Astrocyte (in vitro differentiated cells and primary cell): ENCODE results near the gene SSBP3. TPM values are rescaled to one million over a fixed set of nuclear protein-coding genes. Genes with fewer than 3 reads are reported as not detected.
A peak's percentile ranks its signal among the peaks of the same experiment; 100 is the strongest.

Experiments
- DNase-seq: peaks from one replicate; pipeline ENCODE4 v3.0.0-alpha.2; 2010; ENCODE audit warnings: low read depth
- FAIRE-seq: peaks from 2 replicates; lab custom pipeline; 2011; peaks lifted over from hg19 to GRCh38; lab: Jason Lieb, UNC
- H2AFZ ChIP-seq: 2 replicates; pipeline ENCODE4 v1.6.0; 2012; ENCODE audit warnings: low read depth, low read length, inconsistent platforms
- H3K27ac ChIP-seq: 2 replicates; pipeline ENCODE4 v1.5.1; 2011; ENCODE audit warnings: low read depth, low read length, inconsistent platforms
- H3K27me3 ChIP-seq: 2 replicates; pipeline ENCODE4 v1.6.0; 2011; ENCODE audit warnings: low read length, inconsistent platforms; ENCODE audit not compliant: insufficient read depth
- H3K36me3 ChIP-seq: 2 replicates; pipeline ENCODE4 v1.5.1; 2011; ENCODE audit warnings: low read length, inconsistent platforms; ENCODE audit not compliant: insufficient read depth
- H3K4me1 ChIP-seq: 2 replicates; pipeline ENCODE4 v1.5.1; 2011; ENCODE audit warnings: low read length, inconsistent platforms; ENCODE audit not compliant: insufficient read depth
- H3K4me2 ChIP-seq: 2 replicates; pipeline ENCODE4 v1.6.0; 2012; ENCODE audit warnings: low read length, inconsistent platforms
- H3K4me3 ChIP-seq: 2 replicates; pipeline ENCODE4 v1.5.1; 2011; ENCODE audit warnings: low read depth, mild to moderate bottlenecking, low read length, inconsistent platforms; ENCODE audit not compliant: insufficient read depth
- H3K79me2 ChIP-seq: 2 replicates; pipeline ENCODE4 v1.6.0; 2012; ENCODE audit warnings: mild to moderate bottlenecking, low read length, inconsistent platforms; ENCODE audit not compliant: insufficient read depth
- H3K9ac ChIP-seq: 2 replicates; pipeline ENCODE4 v1.6.0; 2012; ENCODE audit warnings: mild to moderate bottlenecking, low read length, inconsistent platforms
- H3K9me3 ChIP-seq: 2 replicates; pipeline ENCODE4 v1.5.1; 2012; ENCODE audit warnings: low read depth, mild to moderate bottlenecking, low read length, inconsistent platforms; ENCODE audit not compliant: insufficient read depth
- H4K20me1 ChIP-seq: 2 replicates; pipeline ENCODE4 v1.6.0; 2012; ENCODE audit warnings: low read length, inconsistent platforms; ENCODE audit not compliant: insufficient read depth
- H3K27ac Mint-ChIP-seq: one replicate; pipeline ENCODE4 v1.8.0; 2021; ENCODE audit warnings: mild to moderate bottlenecking, mixed read lengths; ENCODE audit not compliant: unreplicated experiment
- H3K27me3 Mint-ChIP-seq: one replicate; pipeline ENCODE4 v1.8.0; 2021; ENCODE audit warnings: low read depth, mixed read lengths; ENCODE audit not compliant: unreplicated experiment
- H3K36me3 Mint-ChIP-seq: one replicate; pipeline ENCODE4 v1.8.0; 2021; ENCODE audit warnings: low read depth, mixed read lengths; ENCODE audit not compliant: unreplicated experiment
- H3K4me1 Mint-ChIP-seq: one replicate; pipeline ENCODE4 v1.8.0; 2021; ENCODE audit warnings: low read depth, mixed read lengths; ENCODE audit not compliant: unreplicated experiment
- H3K4me3 Mint-ChIP-seq: one replicate; pipeline ENCODE4 v1.8.0; 2021; ENCODE audit warnings: mild to moderate bottlenecking, moderate library complexity, mixed read lengths; ENCODE audit not compliant: unreplicated experiment
- H3K9me3 Mint-ChIP-seq: one replicate; pipeline ENCODE4 v1.8.0; 2021; ENCODE audit warnings: mild to moderate bottlenecking, mixed read lengths; ENCODE audit not compliant: unreplicated experiment
- CTCF ChIP-seq: IDR thresholded peaks from 2 replicates; pipeline ENCODE4 v1.5.1; 2011; ENCODE audit warnings: low read depth, mild to moderate bottlenecking, inconsistent platforms, low read length, moderate library complexity; ENCODE audit not compliant: insufficient read depth
- EZH2 ChIP-seq: IDR thresholded peaks from 2 replicates; pipeline ENCODE4 v1.6.1; 2012; ENCODE audit warnings: mild to moderate bottlenecking, low read length, inconsistent platforms; ENCODE audit not compliant: insufficient read depth
- total RNA-seq: library from RNA; stranded (reverse); gene quantifications from 2 replicates; pipeline ENCODE4 v1.2.1, GENCODE V29; 2021

Gene SSBP3
- total RNA-seq, 1 donor from 2014 or later, result 89.8 TPM

- H3K27me3 ChIP-seq, result no peaks in the 10 kb centered on the region
- Mint-ChIP-seq H3K4me1 (peaks cover 37% of the 10 kb centered on the region), H3K4me3 (peak overlapping the region; percentile 52), H3K27me3 (no peaks in the 10 kb centered on the region), H3K36me3 (peaks cover 5% of the 10 kb centered on the region), H3K9me3 (no peaks in the 10 kb centered on the region), H3K27ac (peak overlapping the region; percentile 56)
- no peak for FAIRE-seq
- H3K36me3 ChIP-seq, result no peaks in the 10 kb centered on the region
- H3K4me1 ChIP-seq, result peaks cover 14% of the 10 kb centered on the region
- H3K79me2 ChIP-seq, result peaks cover 46% of the 10 kb centered on the region
- no peak overlapping the region for H3K27ac ChIP-seq
- H3K4me3 ChIP-seq, result no peak overlapping the region
- peak overlapping the region; percentile 51 for H3K4me2 ChIP-seq
- H3K9me3 ChIP-seq, result no peaks in the 10 kb centered on the region
- no peak overlapping the region for H3K9ac ChIP-seq
- peaks cover 100% of the 10 kb centered on the region for H4K20me1 ChIP-seq
- no peak overlapping the region for H2AFZ ChIP-seq
- TF ChIP-seq EZH2 (no peak), CTCF (no peak)
- no peak for DNase-seq
Observed at GRCh38 chr1:54326543-54327385, 79.4 kb downstream of the SSBP3 start.

GRCh38 chr1:54325703-54326461, 80.3 kb downstream of the SSBP3 start:
- H3K36me3 Mint-ChIP-seq, result peaks cover 9% of the 10 kb centered on the region
- Histone ChIP-seq H3K9ac (no peak overlapping the region), H3K36me3 (peaks cover 3% of the 10 kb centered on the region), H3K27ac (no peak overlapping the region), H2AFZ (no peak overlapping the region), H3K9me3 (no peaks in the 10 kb centered on the region), H3K4me3 (no peak overlapping the region), H3K27me3 (no peaks in the 10 kb centered on the region), H3K79me2 (peaks cover 44% of the 10 kb centered on the region), H4K20me1 (peaks cover 100% of the 10 kb centered on the region), H3K4me1 (peaks cover 14% of the 10 kb centered on the region), H3K4me2 (no peak overlapping the region)
- no peak for DNase-seq
- peaks cover 33% of the 10 kb centered on the region for H3K4me1 Mint-ChIP-seq
- no peak for FAIRE-seq
- H3K27ac Mint-ChIP-seq, result peak overlapping the region; percentile 56
- TF ChIP-seq EZH2, result no peak
- TF ChIP-seq CTCF, result no peak
- H3K4me3 Mint-ChIP-seq, result no peak overlapping the region
- H3K27me3 Mint-ChIP-seq, result no peaks in the 10 kb centered on the region
- no peaks in the 10 kb centered on the region for H3K9me3 Mint-ChIP-seq
